Dermis microvascular lymphatic vessel endothelial cell (primary cell): Measurements from ENCODE around the gene HNF1A. TPM values are rescaled to one million over a fixed set of nuclear protein-coding genes. Genes with fewer than 3 reads are reported as not detected.

Source experiments
- DNase-seq, 2 donors: peaks; one replicate each; pipeline versions ENCODE4 v3.0.0 to v3.0.0-alpha.2; 2010; ENCODE audit warnings: low read depth in 2 of 2
- total RNA-seq: library from RNA; depleted of rRNA; stranded (reverse); fragments of >200 nt; gene quantifications from 2 replicates; pipeline ENCODE4 v1.2.1, GENCODE V29; 2014

The HNF1A gene
- total RNA-seq, 1 donor from 2014 or later: not detected

- no peak for DNase-seq
Observed at GRCh38 chr12:120984351-120984898, 6.1 kb downstream of the HNF1A start.

- DNase-seq: no peak
Observed at GRCh38 chr12:120988234-120988633, 9.9 kb downstream of the HNF1A start.

GRCh38 chr12:120988658-120989057 lies 10.3 kb downstream of the HNF1A start:
- DNase-seq: no peak

GRCh38 chr12:120989687-120990086 lies 11.3 kb downstream of the HNF1A start:
- no peak for DNase-seq

- no peak for DNase-seq
Observed at GRCh38 chr12:120990487-120991055, 12.2 kb downstream of the HNF1A start.

- DNase-seq: no peak
Observed at GRCh38 chr12:120991965-120992364, 13.6 kb downstream of the HNF1A start.

- no peak for DNase-seq
Observed at GRCh38 chr12:120992989-120993388, 14.6 kb downstream of the HNF1A start.

GRCh38 chr12:120993496-120993895 lies 15.2 kb downstream of the HNF1A start:
- DNase-seq: no peak

- DNase-seq: no peak
Observed at GRCh38 chr12:120994059-120994458, 15.7 kb downstream of the HNF1A start.

GRCh38 chr12:120994589-120995337 lies 16.4 kb downstream of the HNF1A start:
- DNase-seq: no peak

GRCh38 chr12:120996133-120996746 lies 17.9 kb downstream of the HNF1A start:
- DNase-seq: no peak

GRCh38 chr12:120997448-120997847 lies 19.1 kb downstream of the HNF1A start:
- no peak for DNase-seq

GRCh38 chr12:120998435-120998834 lies 20.1 kb downstream of the HNF1A start:
- no peak for DNase-seq

- DNase-seq: no peak
Observed at GRCh38 chr12:120999191-121000120, 21.1 kb downstream of the HNF1A start.

GRCh38 chr12:121000530-121000929 lies 22.2 kb downstream of the HNF1A start:
- no peak for DNase-seq

- no peak for DNase-seq
Observed at GRCh38 chr12:121001060-121001459, 22.7 kb downstream of the HNF1A start.

- peak in 1 of 2 donors; percentile 19 for DNase-seq
Observed at GRCh38 chr12:121001841-121002483, 23.6 kb downstream of the HNF1A start.

- no peak for DNase-seq
Observed at GRCh38 chr12:121003650-121004049, 25.3 kb downstream of the HNF1A start.

- no peak for DNase-seq
Observed at GRCh38 chr12:121004253-121004815, 26.0 kb downstream of the HNF1A start.

- peak in 1 of 2 donors; percentile 57 for DNase-seq
Observed at GRCh38 chr12:121005346-121005815, 27.0 kb downstream of the HNF1A start.
